HL-60/S4 treated with retinoic acid at 250 ng/mL for 4 days and 3 days (cell line): ENCODE data around the gene TRAF3IP1.
"Not testable (repeated sequence)": the region's sequence is repeated elsewhere in the genome, so short reads cannot be mapped to it uniquely, and the experiment has no call there.

Experiments
- in situ Hi-C: fragments of 300-500 bp; cut with MboI; formaldehyde crosslinking; loops from 2 replicates; pipeline ENCODE4 v1.7.0; 2022; ENCODE audit warnings: low sequenced_read_pairs

TRAF3IP1 gene

DNA sequence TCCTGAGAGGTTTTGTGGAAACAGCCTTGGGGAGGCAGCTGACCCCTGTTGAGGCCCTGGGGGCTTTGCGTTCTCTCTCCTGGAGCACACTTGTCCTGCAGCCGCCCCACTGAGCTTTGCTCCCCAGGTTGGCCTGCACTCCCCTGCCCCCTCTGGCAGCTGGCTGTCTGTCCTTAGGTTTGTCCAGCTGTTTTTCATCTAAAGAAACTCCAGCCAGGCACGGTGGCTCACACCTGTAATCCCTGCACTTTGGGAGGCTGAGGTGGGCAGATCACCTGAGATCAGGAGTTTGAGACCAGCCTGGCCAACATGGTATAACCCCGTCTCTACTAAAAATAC, 84.9 kb downstream of the TRAF3IP1 start:
- in situ Hi-C loops, result not testable (repeated sequence)

DNA sequence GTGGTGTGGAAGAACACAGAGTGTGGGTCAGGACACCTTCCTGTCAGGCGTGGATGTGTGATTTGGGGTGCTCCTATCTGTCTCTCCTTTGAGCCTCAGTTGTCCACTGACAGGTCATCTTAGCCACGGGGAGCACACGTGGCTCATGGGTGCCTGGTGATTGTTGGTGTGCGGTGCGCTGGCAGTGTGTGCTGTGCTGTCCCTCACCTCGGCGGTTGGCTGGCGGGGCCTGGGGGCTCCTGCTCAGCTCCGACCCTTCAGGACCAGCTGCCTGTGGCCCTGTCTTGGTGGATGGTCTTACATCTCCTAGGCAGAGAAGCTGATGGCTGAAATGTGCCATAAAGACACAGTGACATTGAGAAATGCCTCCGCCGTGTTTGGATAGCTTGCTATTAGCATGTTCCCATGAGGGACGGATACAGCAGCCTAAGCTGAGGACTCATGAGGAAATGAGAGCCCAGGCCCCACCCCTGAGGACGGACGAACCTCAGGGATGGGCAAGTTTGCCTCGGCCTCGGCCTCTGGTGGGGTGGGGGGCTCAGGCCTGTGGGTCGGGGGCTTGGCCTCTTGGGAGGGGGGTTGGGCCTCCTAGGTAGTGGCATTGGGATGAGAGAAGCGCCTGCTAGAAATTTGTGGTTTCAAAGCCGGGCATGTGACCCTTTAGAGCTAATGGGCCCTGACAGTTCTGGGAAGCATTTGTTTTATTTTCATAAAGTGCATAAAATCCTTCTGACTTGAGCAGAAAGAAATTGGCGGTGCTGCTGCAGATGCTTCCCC, 86.1 kb downstream of the TRAF3IP1 start:
- in situ Hi-C loops, result no loop called here

DNA sequence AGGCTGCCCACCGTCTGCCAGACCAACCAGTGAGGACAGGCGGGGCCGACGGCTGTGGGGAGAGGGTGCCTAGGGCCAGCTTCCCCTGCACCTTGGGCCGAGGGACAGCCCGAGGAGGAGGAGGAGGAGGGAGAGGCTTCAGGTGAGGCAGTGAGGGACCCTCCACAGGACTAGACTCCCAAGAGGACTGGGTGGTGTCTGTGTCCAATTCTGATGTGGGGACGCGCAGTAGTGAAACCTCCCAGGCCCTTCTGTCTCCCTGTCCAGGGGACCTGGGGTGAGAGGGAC, 86.6 kb downstream of the TRAF3IP1 start:
- in situ Hi-C loops, result no loop called here

DNA sequence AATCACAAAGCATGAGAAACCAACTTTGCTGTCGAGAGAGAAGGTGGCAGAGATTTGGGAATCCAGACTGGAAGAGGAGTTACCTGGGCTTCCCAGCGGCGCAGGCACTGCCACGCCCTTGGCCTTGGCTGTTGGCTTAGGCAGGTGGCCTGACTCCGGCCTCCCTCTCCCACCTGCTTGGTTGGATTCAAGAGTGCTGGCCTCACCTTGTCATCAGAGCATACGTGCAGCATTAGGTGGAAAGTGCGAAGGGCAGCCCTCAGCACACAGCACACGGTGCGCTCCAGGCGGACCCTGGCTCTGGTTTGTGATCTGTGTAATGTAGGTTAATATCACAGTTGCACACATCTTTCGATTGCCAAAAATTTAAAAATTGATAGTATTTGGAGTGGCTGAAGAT, 87.2 kb downstream of the TRAF3IP1 start:
- in situ Hi-C loops, result no loop called here

DNA sequence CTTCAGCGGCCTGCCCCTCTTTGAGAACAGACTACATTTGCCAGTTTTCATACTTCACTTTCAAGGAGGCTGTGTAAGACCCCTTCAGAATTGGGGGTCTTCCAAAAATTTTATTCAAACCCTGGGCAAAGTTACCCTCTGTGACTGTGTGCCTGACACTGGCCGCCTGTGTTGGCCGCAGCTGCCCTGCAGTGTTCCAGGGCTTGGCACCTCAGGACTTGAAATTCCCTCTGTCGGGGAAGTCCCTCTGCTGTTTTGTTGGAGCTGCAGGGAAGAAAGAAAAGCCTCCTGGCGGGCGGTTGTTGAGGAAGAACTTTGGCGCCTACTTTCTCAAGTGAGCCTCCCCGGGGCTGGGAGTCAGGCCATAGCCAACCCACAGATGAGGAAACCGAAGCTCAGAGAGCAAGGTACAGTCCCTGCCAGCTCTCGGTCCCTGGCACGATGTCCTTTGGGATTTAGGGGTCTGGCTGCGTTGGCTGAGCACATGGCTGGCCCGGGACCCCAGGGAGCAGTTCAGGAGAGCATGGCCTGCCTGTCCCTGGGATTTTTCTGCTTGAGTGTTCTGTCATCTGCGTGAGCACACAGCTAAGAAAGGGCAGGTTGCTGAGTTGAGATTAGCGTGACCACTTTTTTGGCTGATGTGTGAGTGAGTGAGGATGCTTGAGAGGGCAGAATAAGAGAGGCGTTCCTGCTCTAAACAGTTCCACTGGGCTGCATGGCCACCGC, 88.5 kb downstream of the TRAF3IP1 start:
- in situ Hi-C loops, result no loop called here

DNA sequence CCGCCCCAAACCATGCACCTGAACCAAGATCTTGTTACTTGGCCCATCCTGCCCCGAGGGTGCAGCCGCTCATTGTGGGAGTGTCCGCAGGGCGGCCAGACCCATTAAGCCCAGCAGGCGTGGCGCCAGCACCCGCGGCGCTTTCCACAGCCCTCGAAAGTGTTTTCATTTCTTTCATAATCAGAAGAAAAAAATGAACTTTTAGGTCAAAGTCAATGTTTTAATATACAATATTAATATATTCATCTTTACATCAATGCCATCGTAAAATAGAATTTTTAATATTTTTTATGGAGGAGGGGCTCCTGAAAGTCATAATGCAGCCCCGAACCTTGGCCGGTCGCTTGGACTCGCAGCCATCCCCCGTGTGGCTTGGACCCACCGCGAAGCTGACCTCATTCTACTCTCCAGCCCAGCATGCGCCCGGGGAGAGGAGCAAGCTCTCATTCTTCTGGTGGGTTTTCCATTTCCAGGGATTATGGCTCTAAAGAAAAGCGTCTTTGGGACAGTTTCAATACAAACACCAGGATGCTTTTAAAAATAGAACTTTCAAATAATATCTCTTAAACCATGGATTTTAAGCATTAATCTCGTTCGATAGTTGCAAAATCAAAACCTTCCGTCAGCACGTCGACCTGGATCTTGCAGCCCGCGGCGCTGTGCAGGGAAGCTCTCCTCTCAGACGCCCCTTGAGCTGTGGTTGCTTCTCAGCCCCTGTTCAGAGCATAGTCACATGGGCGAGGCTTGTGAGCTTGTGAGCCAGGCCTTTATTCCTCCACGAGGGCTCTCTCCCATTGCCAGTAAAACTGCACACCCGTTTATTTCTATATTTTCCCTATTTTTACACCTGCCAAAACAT, 89.3 kb downstream of the TRAF3IP1 start:
- in situ Hi-C loops, result no loop called here

DNA sequence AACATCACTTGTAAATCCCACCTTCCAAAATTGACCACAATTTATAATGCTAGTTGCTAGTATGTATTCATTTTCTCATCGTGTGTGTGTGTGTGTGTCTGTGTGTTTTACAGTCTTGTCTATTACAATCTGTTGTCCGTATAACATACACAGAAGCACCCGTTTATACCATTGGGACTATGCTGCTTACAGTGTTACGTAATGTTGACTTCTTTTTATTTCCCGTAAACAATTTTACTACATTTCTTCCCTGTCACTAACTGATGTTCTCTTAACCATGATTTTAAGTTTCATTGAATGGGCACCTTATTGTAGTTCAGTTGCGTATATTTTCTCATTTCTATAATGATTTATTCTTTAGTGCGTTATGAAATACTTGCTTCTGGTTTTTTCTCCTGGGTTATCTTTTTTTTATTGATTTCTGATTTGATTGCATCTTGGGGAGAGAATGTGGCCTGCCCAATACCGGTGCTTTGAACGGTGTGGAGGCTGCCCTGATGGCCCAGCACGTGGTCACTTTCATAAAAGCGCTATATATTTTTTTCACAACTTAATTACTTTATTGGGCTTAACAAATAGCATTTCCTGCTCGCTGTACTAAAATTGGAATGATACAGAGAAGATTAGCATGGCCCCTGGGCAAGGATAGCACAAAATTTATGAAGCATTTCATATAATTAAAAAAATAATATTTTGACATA, 91.9 kb downstream of the TRAF3IP1 start:
- in situ Hi-C loops, result no loop called here

DNA sequence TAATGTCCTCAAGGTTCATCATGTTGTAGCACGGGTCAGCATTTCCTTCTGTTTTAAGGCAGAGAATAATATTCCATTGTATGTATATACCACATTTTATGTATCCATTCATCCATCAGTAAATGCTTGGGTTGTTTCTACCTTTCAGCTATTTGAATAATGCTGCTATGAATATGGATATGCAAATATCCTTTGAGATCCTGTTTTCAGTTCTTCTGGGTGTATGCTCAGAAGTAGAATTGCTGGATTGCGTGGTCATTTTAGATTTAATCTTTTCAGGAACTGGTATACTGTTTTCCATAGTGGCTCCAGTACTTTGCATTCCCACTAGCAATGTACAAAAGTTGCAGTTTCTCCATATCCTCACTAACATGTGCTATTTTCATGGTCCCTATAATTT, 93.0 kb downstream of the TRAF3IP1 start:
- in situ Hi-C loops, result no loop called here

DNA sequence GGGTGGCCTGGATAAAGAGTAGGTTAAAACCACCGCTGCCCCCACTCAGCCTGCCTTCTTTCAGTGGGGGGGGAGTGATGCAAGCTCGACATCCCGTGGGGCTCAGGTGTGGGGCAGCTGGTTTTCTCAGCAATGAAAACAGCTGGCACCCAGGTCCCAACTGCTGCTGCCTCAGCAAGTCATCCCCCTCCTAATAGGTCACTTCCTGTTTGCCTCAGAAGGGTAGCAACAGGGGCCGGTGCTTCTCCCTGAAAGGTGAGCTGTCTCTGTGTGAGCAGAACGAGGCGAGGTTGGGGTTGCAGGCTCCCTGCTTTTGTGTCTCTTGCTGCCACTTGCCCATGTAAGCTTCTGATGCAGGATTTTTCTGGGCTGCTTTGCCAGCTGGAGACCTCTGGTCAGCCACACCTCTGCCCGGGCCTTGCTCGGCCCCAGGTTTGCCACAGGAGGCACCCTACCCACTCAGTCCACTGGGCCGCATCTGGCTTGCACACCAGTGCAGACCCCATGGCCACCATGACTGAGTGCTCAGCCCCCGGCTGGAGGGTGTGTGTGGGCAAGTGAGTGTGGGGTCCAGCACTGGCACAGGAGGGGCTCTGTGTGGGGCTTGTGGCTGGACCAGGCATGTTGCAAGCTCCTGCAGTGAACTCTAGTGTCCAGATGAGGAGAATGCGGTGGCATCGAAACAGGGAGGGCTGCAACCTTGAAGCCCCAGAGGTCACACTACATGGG, 94.9 kb downstream of the TRAF3IP1 start:
- in situ Hi-C loops, result no loop called here

DNA sequence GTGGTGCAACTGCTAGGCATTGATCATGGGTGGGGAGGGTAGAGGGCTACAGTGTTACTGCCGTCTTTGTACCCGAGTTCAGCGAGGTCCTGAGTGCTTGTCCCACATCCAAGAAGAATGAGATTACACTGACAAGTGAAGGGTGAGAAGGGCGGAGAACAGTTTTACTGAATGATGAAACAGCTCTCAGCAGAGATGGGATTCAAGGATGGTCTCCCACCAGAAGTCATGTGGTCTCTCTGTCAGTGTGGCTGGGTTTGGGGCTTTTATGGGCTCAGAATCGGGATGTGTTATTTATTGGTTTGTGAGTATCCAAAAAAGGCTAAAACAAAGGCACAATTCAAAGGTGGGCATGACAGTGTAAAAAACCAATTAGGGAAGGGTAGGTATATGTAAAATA, 95.6 kb downstream of the TRAF3IP1 start:
- in situ Hi-C loops, result no loop called here

DNA sequence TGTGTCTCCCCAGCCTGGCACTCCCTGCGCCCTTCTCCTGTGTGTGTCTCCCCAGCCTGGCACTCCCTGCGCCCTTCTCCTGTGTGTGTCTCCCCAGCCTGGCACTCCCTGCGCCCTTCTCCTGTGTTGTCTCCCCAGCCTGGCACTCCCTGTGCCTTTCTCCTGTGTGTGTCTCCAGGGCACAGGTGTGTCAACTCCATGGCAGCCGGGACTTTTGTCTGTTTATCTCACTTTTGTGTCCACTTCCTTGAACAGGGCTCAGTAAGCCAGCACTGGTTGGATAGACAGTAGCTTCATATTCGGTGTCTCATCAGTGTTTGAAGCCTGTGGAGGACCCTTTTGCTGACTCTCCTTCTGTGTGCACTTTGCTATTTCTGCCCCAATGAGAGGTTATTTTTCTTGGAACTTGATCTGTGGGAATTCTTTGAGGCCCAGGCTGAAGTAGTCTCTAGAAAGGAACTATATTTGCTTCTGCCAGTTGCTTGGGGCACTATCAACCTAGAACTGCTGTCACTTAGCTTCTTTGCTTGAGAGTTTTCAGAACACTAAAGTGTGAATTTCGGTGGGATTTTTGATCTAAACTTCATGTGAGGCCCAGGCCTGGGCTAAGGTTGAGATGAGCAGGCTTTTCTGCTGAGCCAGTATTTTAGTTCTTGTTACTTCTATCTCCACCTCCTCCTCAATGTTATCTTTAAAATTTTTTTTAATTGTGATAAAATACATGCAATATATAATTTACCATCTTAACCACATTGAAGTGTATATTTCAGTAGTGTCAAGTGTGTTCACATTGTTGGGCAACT, 98.1 kb downstream of the TRAF3IP1 start:
- in situ Hi-C loops, result no loop called here

DNA sequence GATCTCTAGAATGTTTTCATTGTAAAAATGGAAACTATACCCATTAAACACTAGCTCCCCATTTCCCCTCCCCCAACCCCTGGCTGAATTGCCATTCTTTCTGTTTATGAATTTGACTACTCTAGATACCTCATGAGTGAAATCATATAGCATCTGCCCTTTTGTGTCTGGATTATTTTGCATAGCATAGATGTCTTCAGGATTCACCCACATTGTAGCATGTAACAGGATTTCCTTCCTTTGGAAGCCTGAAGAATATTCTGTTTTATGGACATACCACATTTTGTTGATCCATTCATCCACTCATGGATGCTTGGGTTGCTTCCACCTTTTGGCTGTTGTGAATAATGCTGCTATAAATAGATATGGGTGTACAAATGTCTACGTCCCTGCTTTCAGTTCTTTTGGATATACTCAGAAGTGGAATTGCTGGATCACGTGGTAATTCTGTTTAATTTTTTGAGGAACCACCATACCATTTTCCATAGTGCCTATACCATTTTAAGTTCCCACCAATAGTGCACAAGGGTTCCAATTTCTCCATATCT, 98.8 kb downstream of the TRAF3IP1 start:
- in situ Hi-C loops, result no loop called here

DNA sequence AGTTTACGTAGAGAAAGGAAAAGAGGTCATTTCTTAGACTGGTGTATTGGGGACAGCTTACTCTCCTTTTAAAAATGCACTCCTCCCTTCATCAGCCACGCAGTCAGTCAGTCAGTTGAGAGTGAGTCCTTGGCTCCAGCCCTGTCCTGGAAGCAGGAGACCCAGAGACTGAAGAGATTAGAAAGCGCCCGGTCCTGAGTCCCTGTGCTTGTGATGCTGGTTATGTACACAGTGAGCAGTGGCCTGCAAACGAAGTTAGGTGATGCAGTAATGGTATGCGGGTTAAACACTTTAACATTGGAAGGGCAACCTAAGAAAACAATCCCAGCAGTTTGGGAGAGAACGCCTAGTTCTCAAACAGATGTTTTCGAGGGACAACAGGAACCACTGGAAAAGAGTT, 100.1 kb downstream of the TRAF3IP1 start:
- in situ Hi-C loops, result no loop called here

DNA sequence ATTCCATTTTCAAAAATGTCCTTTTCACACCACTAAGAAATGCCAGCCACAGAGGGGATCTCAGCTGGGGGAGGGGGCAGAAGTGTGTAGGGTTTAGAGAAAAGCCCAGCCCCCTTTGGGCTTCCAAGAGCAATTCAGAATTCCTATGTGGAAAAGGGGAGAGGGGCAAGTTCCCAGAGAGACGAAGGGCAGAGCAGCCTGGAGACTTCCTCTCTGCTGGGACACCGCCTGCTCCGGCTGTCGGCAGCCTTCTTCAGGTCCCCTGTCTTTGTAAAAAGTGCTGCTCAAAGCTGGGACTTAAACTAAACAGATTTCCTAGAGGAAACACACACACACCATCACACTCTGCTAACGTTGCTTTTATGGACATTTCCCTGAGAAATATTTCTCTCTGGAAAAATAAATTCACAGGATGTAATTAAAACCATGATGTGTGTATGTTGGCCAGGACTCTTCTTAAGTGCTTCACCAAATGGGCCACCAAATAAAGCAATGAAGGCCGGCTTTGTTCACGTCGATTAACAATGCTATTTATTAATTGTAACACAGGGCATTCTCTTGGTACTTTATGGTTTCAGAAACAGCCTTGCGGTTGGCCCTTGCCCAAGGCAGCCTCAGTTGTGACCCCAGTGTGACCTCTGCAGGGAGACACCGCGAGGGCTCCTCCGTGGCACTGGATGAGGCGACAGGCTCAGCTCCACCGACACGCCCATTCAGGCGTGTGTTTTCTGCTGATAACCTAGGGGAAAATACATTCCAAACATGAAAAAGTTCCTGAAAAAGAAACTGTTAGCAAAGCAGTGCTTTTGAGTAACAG, 100.8 kb downstream of the TRAF3IP1 start:
- in situ Hi-C loops, result no loop called here

DNA sequence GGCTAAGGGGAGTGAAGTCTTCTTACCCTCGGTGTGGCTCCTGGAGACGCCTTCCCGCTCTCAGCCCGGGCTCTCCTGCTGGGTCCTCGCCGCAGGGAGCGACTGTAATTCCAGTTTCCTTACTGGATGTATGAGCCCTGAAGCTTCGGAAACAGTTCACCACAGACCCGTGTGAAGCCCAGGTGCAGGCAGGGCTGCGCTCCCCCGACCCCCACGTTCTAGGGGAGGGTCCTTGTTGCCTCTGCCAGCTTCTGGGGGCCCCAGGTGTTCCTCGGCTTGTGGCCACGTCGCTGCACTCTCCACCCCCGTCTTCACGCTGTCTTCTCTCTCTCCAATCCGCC, 101.3 kb downstream of the TRAF3IP1 start:
- in situ Hi-C loops, result no loop called here

DNA sequence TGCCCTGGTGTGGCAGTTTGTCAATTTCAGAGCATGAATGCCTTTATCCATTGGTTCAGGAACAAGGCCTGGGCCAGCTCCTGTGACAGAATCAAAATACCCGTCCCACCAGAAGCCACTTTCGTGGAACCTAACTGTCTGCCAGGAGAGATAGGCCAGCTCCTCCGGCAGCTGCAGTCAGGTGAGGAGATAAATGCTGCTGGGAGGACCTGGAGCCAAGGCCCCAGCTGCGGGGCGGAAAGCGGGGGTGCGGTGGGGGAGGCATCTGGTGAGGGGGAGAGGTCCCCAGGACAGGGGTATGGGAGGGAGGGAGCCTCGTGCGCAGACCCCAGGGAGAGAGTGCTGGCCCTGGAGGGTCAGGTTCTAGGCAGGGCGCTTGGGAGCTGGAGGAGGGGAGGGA, 102.0 kb downstream of the TRAF3IP1 start:
- in situ Hi-C loops, result no loop called here

DNA sequence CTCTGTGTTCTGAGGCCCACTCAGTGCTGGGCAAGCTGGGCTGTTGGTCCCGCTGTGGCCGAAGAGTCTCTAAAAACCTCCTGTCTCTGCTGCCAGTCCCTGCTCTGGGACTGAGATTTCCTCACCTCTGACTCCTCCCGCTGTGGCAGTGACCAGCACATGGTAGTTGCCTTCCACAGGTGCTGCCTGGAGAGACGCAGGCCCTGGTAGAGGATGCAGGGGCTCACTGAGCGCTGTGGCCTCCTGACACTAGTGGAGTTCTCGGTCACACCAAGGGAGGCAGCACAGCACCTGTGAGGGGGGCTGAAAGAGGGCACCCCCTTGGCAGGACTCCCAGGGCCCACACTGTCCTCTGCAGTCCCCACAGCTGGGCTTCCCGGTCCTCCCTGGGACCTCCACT, 102.6 kb downstream of the TRAF3IP1 start:
- in situ Hi-C loops, result no loop called here

DNA sequence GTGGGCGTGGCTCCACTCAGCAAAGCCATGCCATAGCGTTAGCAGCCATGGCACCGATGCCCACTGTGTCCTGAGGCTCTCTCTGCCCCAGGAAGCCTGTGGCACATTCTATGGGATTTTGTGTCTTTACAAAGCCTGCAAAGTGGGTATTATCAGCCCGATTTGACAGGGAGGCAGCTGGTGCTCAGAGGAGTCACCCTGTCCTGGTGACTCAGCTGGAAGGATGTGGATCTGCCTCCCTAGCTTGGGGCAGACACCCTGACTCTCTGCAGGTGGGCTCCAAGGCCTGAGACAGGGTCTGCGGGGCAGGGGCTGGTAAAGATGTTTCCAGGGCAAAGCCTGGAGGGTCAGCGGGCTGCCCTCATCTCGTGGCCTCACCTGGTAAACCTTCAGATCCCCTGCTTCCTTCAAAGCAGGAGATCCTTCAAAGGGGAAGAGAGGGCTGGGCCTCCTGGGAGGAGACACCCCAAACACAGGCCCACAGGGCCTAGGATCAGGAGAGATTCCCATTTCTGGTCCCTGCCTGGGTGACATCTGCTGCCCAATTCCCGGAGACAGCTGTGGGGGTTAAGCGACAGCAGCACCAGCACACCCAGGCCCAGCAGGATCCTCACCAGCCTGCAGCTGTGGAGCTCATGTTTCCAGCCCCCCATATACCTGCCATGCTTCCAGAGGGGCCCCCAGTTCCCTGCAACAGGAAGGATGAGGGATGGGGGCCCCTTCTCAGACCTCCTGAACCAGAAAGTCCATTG, 103.4 kb downstream of the TRAF3IP1 start:
- in situ Hi-C loops, result no loop called here
